ENCODE measurements around the gene FUBP1. TPM values are rescaled to one million over a fixed set of nuclear protein-coding genes. Genes with fewer than 3 reads are reported as not detected.
A peak's percentile ranks its signal among the peaks of the same experiment; 100 is the strongest.

FUBP1 gene
- total RNA-seq, 1 experiment from 2014 or later: 271 TPM

GRCh38 chr1:77975386-77975785, 3.5 kb downstream of the FUBP1 start:
- H2AFZ ChIP-seq (ENCODE audit: low read length): no peak overlapping the region
- H2BK12ac ChIP-seq (ENCODE audit: insufficient read length, low read depth, low read length): no peak overlapping the region
- Mint-ChIP-seq H3K9me3 (no peaks in the 10 kb centered on the region), H3K4me1 (peaks cover 34 to 44% of the 10 kb centered on the region in 2 experiments), H3K36me3 (ENCODE audit: insufficient read depth in 1 of 3, low read depth in 3 of 3) (peaks cover 20 to 31% (median 27%) of the 10 kb centered on the region in 3 experiments), H3K4me3 (no peak overlapping the region; a peak in 3 of 5 replicates), H3K27ac (no peak overlapping the region), H3K27me3 (ENCODE audit: low read depth) (no peaks in the 10 kb centered on the region)
- H2BK15ac ChIP-seq (ENCODE audit: low read depth, low read length): no peak overlapping the region
- no peak overlapping the region for H3K27ac ChIP-seq (ENCODE audit: insufficient read length, low read depth, low read length)
- H3K18ac ChIP-seq (ENCODE audit: insufficient read length, low read depth, low read length): no peak overlapping the region
- no peak overlapping the region for H2BK20ac ChIP-seq (ENCODE audit: low read depth, low read length, poor library complexity, severe bottlenecking)
- H4K91ac ChIP-seq (ENCODE audit: insufficient read length, low read depth, low read length): no peak overlapping the region
- H2BK120ac ChIP-seq (ENCODE audit: low read depth, low read length, poor library complexity, severe bottlenecking): no peak overlapping the region
- H3K4me2 ChIP-seq (ENCODE audit: insufficient read depth, insufficient read length, low read length): peak overlapping the region; percentile 86
- H3K4me1 ChIP-seq (ENCODE audit: insufficient read depth, low read length): no peaks in the 10 kb centered on the region; the same call in 1 of the 2 replicates
- no peak overlapping the region for H3K23ac ChIP-seq (ENCODE audit: insufficient read length, low read depth, low read length)
- H3K79me1 ChIP-seq (ENCODE audit: insufficient read depth, low read depth, low read length, poor library complexity, severe bottlenecking): peaks cover 3% of the 10 kb centered on the region
- no peak overlapping the region for H3K9ac ChIP-seq (ENCODE audit: extremely low read depth, insufficient read length, low read length)
- no peak for DNase-seq
- H3K27me3 ChIP-seq (ENCODE audit: insufficient read depth, low read length): no peaks in the 10 kb centered on the region
- no peaks in the 10 kb centered on the region for H4K20me1 ChIP-seq (ENCODE audit: control insufficient read depth, insufficient read depth, insufficient read length)
- H3K14ac ChIP-seq (ENCODE audit: insufficient read depth, low read length): no peak overlapping the region
- no peak overlapping the region for H2AK5ac ChIP-seq (ENCODE audit: insufficient read length, low read length)
- no peak overlapping the region for H2BK5ac ChIP-seq (ENCODE audit: insufficient read length, low read length)
- no peak for TF ChIP-seq CTCF (conservative IDR thresholded peaks at IDR 0.05)
- H3K4ac ChIP-seq (ENCODE audit: low read depth, low read length): no peak overlapping the region
- H4K5ac ChIP-seq (ENCODE audit: insufficient read length, low read depth, low read length): no peak overlapping the region
- no peak overlapping the region for H4K8ac ChIP-seq (replicated peaks; ENCODE audit: insufficient read length, low read depth, low read length)
- H3K9me3 ChIP-seq (ENCODE audit: control insufficient read depth, low read depth, low read length): no peaks in the 10 kb centered on the region
- no peak overlapping the region for H3T11ph ChIP-seq (ENCODE audit: low read length)
- peaks cover 66% of the 10 kb centered on the region; the same call in 1 of the 2 replicates for H3K79me2 ChIP-seq (ENCODE audit: insufficient read depth, low read length)
- peaks cover 6% of the 10 kb centered on the region for H3K23me2 ChIP-seq (ENCODE audit: insufficient read length, low read depth, low read length, poor library complexity, severe bottlenecking)
- no peak overlapping the region for H3K56ac ChIP-seq (ENCODE audit: insufficient read length, low read depth, low read length)
- no CpG with 5 or more reads among the region's 4 CpGs for WGBS (ENCODE audit: extremely low coverage, insufficient read length, low lambda C conversion rate)

Measured in H9 (cell line).